Right atrium auricular region (tissue), 2 donors: ENCODE results near the gene FKBP6. TPM values are rescaled to one million over a fixed set of nuclear protein-coding genes. Genes with fewer than 3 reads are reported as not detected.
A peak's percentile ranks its signal among the peaks of the same experiment; 100 is the strongest.

ENCODE experiments used
- DNase-seq: peaks from one replicate; pipeline ENCODE4 v3.0.0-alpha.2; 2019; ENCODE audit warnings: low spot score
- H3K27ac ChIP-seq, 2 donors: fragments of 200-600 bp; sonication (generic); 1 replicate in 1 of 2; 2 replicates in 1 of 2; pipeline ENCODE4 v1.5.1; 2016 to 2019
- H3K27me3 ChIP-seq, 2 donors: fragments of 200-600 bp; sonication (generic); one replicate each; pipeline versions ENCODE4 v1.5.1 to v1.6.0; 2017 to 2019
- H3K36me3 ChIP-seq: fragments of 200-600 bp; sonication (generic); one replicate; pipeline ENCODE4 v1.5.1; 2016
- H3K4me1 ChIP-seq, 2 donors: fragments of 200-600 bp; sonication (generic); one replicate each; pipeline versions ENCODE4 v1.5.1 to v1.6.0; 2017 to 2019
- H3K4me3 ChIP-seq, 2 donors: fragments of 200-600 bp; sonication (generic); 1 replicate in 1 of 2; 2 replicates in 1 of 2; pipeline ENCODE4 v1.5.1; 2017 to 2019; ENCODE audit warnings: mild to moderate bottlenecking in 1 of 2, moderate library complexity in 1 of 2
- H3K9me3 ChIP-seq, 2 donors: fragments of 200-600 bp; sonication (generic); one replicate each; pipeline ENCODE4 v1.5.1; 2019
- total RNA-seq, 2 donors: library from RNA; depleted of rRNA; stranded (reverse); fragments of >200 nt; gene quantifications; one replicate each; pipeline ENCODE4 v1.1.0, GENCODE V29; 2016
- TF ChIP-seq, protein P1 (sequence below), 2 donors: fragments of 200-600 bp; sonication (generic); IDR thresholded peaks; one replicate each; pipeline ENCODE4 v1.5.1; 2019; ENCODE audit warnings: antibody characterized with exemption in 2 of 2

Gene FKBP6
- total RNA-seq, 2 donors from 2014 or later, result not detected

DNA sequence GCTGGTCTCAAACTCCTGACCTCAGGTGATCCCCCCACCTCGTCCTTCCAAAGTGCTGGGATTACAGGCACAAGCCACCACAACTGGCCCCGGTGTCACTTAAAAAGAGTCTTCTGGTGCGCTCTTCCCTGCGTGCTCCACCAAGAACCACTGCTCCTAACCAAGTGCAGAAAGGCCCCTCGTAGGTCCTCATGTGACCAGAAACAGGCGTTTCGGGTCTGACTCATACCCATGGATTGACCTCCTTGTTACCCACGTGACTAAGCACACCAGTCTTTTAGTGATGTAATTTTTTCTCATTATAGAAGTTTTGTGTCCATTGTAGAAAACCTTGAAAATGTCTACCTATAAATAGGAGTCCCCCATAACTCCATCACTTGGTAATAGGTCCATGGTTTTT is 13.9 kb downstream of the FKBP6 start:
- H3K27ac ChIP-seq, result no peak overlapping the region
- H3K4me3 ChIP-seq, result no peak overlapping the region
- no peaks in the 10 kb centered on the region for H3K4me1 ChIP-seq
- TF ChIP-seq, protein P1, sequence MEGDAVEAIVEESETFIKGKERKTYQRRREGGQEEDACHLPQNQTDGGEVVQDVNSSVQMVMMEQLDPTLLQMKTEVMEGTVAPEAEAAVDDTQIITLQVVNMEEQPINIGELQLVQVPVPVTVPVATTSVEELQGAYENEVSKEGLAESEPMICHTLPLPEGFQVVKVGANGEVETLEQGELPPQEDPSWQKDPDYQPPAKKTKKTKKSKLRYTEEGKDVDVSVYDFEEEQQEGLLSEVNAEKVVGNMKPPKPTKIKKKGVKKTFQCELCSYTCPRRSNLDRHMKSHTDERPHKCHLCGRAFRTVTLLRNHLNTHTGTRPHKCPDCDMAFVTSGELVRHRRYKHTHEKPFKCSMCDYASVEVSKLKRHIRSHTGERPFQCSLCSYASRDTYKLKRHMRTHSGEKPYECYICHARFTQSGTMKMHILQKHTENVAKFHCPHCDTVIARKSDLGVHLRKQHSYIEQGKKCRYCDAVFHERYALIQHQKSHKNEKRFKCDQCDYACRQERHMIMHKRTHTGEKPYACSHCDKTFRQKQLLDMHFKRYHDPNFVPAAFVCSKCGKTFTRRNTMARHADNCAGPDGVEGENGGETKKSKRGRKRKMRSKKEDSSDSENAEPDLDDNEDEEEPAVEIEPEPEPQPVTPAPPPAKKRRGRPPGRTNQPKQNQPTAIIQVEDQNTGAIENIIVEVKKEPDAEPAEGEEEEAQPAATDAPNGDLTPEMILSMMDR (IDR thresholded peaks at IDR 0.05), result no peak
- no peaks in the 10 kb centered on the region for H3K9me3 ChIP-seq
- H3K36me3 ChIP-seq, result no peaks in the 10 kb centered on the region
- no peaks in the 10 kb centered on the region for H3K27me3 ChIP-seq
- DNase-seq, result no peak

DNA sequence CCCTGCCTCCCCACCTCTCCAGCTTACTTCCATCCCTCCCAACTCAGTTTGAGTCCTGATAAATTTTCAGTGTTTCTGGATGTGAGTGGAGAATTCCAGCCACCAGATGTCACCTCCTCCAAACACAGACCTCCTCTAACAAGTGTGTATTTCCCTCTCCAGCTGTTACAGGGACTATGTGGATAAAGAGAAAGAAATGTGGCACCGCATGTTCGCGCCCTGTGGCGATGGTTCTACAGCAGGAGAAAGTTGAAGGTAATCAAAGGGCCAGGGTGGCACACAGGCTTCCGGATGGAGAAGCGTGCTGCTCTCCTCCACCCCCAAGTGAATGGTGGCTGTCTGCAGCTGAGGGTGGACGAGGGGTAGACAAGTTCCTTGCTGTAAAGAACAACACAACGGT is 14.7 kb downstream of the FKBP6 start:
- Histone ChIP-seq H3K4me3 (no peak overlapping the region), H3K4me1 (no peaks in the 10 kb centered on the region), H3K27me3 (no peaks in the 10 kb centered on the region), H3K9me3 (no peaks in the 10 kb centered on the region), H3K27ac (no peak overlapping the region), H3K36me3 (no peaks in the 10 kb centered on the region)
- no peak for DNase-seq
- TF ChIP-seq, protein P1 (IDR thresholded peaks at IDR 0.05), result peak in 1 of 2 donors; percentile 63

DNA sequence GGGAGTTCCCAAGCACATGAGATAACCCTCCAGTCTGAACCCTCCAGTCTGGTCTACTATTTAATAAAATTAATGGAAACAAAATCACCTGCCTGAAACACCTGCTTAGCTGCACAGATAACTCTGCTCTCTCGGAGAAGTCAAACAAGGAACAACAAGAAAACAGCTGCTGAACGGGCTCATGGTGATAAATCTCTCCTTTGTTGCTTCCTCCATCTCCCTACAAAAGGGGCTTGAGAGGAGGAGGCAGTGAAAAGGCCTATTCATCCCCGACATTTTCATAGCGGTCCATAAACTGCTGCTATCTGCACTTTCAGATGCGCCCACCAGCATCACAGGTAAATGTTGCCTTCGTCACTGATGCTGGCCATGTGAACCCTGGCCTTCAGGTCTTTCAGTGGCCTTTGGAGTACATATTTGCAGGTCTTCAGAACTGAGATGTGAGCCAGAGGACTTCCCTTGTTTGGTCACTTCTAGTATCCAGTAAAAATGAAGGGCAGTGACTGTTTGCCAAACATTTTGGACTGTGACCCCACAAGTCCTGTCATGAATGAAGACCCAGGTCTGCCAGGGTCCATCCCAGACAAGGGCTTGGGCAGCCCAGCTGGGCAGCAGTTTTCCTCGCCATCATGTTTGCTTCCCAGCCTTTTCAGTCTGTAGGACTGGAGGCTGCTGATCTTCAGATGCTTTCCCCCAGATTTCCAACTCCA is 15.9 kb downstream of the FKBP6 start:
- Histone ChIP-seq H3K27ac (no peak overlapping the region), H3K4me3 (no peak overlapping the region), H3K27me3 (no peaks in the 10 kb centered on the region), H3K4me1 (no peaks in the 10 kb centered on the region), H3K9me3 (no peaks in the 10 kb centered on the region), H3K36me3 (no peaks in the 10 kb centered on the region)
- TF ChIP-seq, protein P1 (IDR thresholded peaks at IDR 0.05), result no peak
- DNase-seq, result no peak

DNA sequence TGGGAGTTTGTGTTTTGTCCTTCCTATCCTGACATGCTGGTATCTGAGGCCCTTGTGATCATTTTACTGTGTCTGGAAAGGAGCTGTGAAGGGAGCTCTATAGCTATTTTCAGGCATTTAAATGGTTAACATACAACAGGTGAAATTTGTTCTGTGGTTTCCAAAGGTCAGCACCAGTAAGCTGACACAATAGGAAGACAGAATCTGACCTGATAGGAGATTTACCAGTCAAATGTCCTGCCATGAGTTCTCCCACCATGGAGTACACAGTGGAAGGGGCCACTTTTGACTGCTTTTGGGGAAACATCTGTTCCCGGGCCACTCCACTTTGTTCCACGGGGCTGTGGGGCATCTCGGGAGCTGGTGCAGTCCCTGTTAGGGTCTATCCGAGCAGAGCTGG is 17.6 kb downstream of the FKBP6 start:
- H3K27me3 ChIP-seq, result no peaks in the 10 kb centered on the region
- H3K4me3 ChIP-seq, result no peak overlapping the region
- no peaks in the 10 kb centered on the region for H3K36me3 ChIP-seq
- H3K27ac ChIP-seq, result no peak overlapping the region
- no peaks in the 10 kb centered on the region for H3K4me1 ChIP-seq
- H3K9me3 ChIP-seq, result no peaks in the 10 kb centered on the region
- TF ChIP-seq, protein P1 (IDR thresholded peaks at IDR 0.05), result no peak
- DNase-seq, result no peak

DNA sequence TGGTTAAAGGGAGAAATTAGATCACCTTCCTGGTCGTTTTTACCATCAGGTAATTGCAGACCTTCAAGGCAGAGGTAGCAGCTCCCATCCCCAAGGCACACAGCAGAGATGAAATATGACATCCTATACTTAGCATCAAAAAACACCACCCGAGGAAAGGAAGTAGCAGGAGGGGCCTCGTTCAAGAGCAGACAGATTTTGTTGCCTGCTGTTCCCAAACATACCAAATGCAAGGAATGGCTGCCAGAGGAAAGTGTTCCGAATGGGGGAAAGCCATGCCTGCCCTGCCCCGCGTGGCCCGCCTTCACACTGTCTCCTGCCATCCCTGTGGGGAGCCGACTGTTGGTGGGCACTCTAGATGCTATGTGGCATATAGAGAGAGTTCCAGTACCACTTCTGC is 18.0 kb downstream of the FKBP6 start:
- H3K27ac ChIP-seq, result no peak overlapping the region
- TF ChIP-seq, protein P1 (IDR thresholded peaks at IDR 0.05), result no peak

DNA sequence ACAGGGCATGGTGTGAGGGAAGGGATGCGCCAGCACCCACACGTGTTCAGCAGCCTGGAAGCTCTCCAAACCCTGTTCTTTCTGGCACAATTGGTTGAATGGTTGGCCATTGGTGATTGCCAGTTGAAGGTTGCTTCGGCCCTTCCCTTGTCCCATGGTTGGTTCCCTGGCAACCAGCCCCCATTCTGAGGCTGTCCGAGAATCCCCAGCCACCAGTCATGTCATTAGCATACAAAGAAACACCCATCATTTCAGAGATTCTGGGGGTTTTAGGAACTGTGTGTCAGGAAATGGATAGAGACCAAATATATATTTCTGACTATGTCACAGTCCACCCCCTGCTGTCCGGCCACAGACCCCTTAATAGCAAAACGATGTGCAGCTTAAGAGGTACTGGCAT is 21.8 kb downstream of the FKBP6 start:
- DNase-seq, result no peak
- no peak overlapping the region for H3K27ac ChIP-seq
- H3K4me1 ChIP-seq, result no peaks in the 10 kb centered on the region
- TF ChIP-seq, protein P1 (IDR thresholded peaks at IDR 0.05), result no peak
- H3K9me3 ChIP-seq, result peaks cover 0 to 6% of the 10 kb centered on the region in 2 donors
- no peaks in the 10 kb centered on the region for H3K36me3 ChIP-seq
- H3K27me3 ChIP-seq, result no peaks in the 10 kb centered on the region
- H3K4me3 ChIP-seq, result no peak overlapping the region

More for the DNA sequence above, 18.0 kb downstream of the FKBP6 start:
- H3K9me3 ChIP-seq, result no peaks in the 10 kb centered on the region
- no peaks in the 10 kb centered on the region for H3K36me3 ChIP-seq
- H3K4me1 ChIP-seq, result no peaks in the 10 kb centered on the region
- H3K27me3 ChIP-seq, result no peaks in the 10 kb centered on the region
- DNase-seq, result no peak
- H3K4me3 ChIP-seq, result no peak overlapping the region
